Loucy (cell line): ENCODE measurements around the gene PTPRN2.

Source experiments
- H2AFZ ChIP-seq: fragments of 200-600 bp; sonication (generic); 2 replicates; pipeline ENCODE4 v1.6.0; 2016; ENCODE audit warnings: antibody characterized with exemption, mild to moderate bottlenecking, low read length, moderate library complexity
- H3F3A ChIP-seq: fragments of 200-600 bp; 2 replicates; pipeline ENCODE4 v1.6.0; 2016; ENCODE audit warnings: antibody characterized with exemption, low read depth, mild to moderate bottlenecking
- H3K27me3 ChIP-seq: fragments of 200-600 bp; sonication (generic); 2 replicates; pipeline ENCODE4 v1.6.1; 2014; ENCODE audit warnings: low read length, mild to moderate bottlenecking; ENCODE audit not compliant: insufficient read depth, poor library complexity, severe bottlenecking
- H3K36me3 ChIP-seq: fragments of 200-600 bp; sonication (generic); 2 replicates; pipeline ENCODE4 v1.6.1; 2016; ENCODE audit warnings: low read length; ENCODE audit not compliant: insufficient read depth
- H3K4me1 ChIP-seq: fragments of 200-600 bp; sonication (generic); 2 replicates; pipeline ENCODE4 v1.5.1; 2014; ENCODE audit warnings: low read length, mild to moderate bottlenecking; ENCODE audit not compliant: insufficient read depth, poor library complexity, severe bottlenecking
- H3K4me2 ChIP-seq: fragments of 200-600 bp; sonication (generic); 2 replicates; pipeline ENCODE4 v1.6.0; 2014; ENCODE audit warnings: antibody characterized with exemption, low read length, low read depth, mild to moderate bottlenecking; ENCODE audit not compliant: poor library complexity, severe bottlenecking
- H3K4me3 ChIP-seq: fragments of 200-600 bp; sonication (generic); 2 replicates; pipeline ENCODE4 v1.5.1; 2014; ENCODE audit warnings: low read length, mild to moderate bottlenecking, mixed read lengths; ENCODE audit not compliant: poor library complexity, severe bottlenecking
- H3K79me2 ChIP-seq: fragments of 200-600 bp; sonication (generic); 2 replicates; pipeline ENCODE4 v1.6.1; 2014; ENCODE audit warnings: low read length; ENCODE audit not compliant: insufficient read depth
- H3K9ac ChIP-seq: fragments of 200-600 bp; sonication (generic); 2 replicates; pipeline ENCODE4 v1.6.0; 2014; ENCODE audit warnings: mild to moderate bottlenecking, low read depth, low read length, moderate library complexity; ENCODE audit not compliant: poor library complexity, severe bottlenecking
- H3K9me2 ChIP-seq: fragments of 200-600 bp; sonication (generic); replicated peaks from 2 replicates; pipeline ENCODE4 v1.6.1; 2016; ENCODE audit warnings: low read depth, low read length, mixed read lengths
- H3K9me3 ChIP-seq: fragments of 200-600 bp; sonication (generic); 2 replicates; pipeline ENCODE4 v1.6.1; 2014; ENCODE audit warnings: mild to moderate bottlenecking, antibody characterized with exemption, low read length, low read depth; ENCODE audit not compliant: insufficient read depth
- H4K20me1 ChIP-seq: fragments of 200-600 bp; sonication (generic); 2 replicates; pipeline ENCODE4 v1.6.0; 2014; ENCODE audit warnings: antibody characterized with exemption, low read length, mild to moderate bottlenecking; ENCODE audit not compliant: insufficient read depth, poor library complexity, severe bottlenecking
- CTCF ChIP-seq: fragments of 200-600 bp; sonication (generic); conservative IDR thresholded peaks from 2 replicates; pipeline ENCODE4 v1.5.1; 2014; ENCODE audit warnings: mild to moderate bottlenecking, antibody characterized with exemption, low read length
- EZH2phosphoT487 ChIP-seq: fragments of 200-600 bp; IDR thresholded peaks from 2 replicates; pipeline ENCODE4 v1.6.1; 2018; ENCODE audit warnings: antibody characterized with exemption, mild to moderate bottlenecking, moderate library complexity, borderline replicate concordance

The PTPRN2 gene

GRCh38 chr7:158410720-158411119, 176.9 kb downstream of the PTPRN2 start:
- H4K20me1 ChIP-seq, result no peaks in the 10 kb centered on the region
- H3K79me2 ChIP-seq, result no peaks in the 10 kb centered on the region
- no peak overlapping the region for H3K4me3 ChIP-seq
- no peak overlapping the region for H3K9ac ChIP-seq
- no peaks in the 10 kb centered on the region for H3F3A ChIP-seq
- no peak overlapping the region for H3K4me2 ChIP-seq
- no peak for TF ChIP-seq EZH2phosphoT487
- no peak for TF ChIP-seq CTCF
- no peaks in the 10 kb centered on the region for H3K4me1 ChIP-seq
- no peaks in the 10 kb centered on the region for H3K36me3 ChIP-seq
- H3K9me2 ChIP-seq, result no peaks in the 10 kb centered on the region
- peaks cover 16% of the 10 kb centered on the region; the same call in 1 of the 2 replicates for H3K9me3 ChIP-seq
- no peak overlapping the region for H2AFZ ChIP-seq
- H3K27me3 ChIP-seq, result no peaks in the 10 kb centered on the region

- no peak for TF ChIP-seq CTCF
- no peak for TF ChIP-seq EZH2phosphoT487
- Histone ChIP-seq H3F3A (no peaks in the 10 kb centered on the region), H3K9ac (no peak overlapping the region), H3K4me2 (no peak overlapping the region), H3K4me1 (no peaks in the 10 kb centered on the region), H2AFZ (no peak overlapping the region), H3K27me3 (no peaks in the 10 kb centered on the region), H3K9me3 (peaks cover 16% of the 10 kb centered on the region; the same call in 1 of the 2 replicates), H4K20me1 (no peaks in the 10 kb centered on the region), H3K36me3 (no peaks in the 10 kb centered on the region), H3K9me2 (no peaks in the 10 kb centered on the region), H3K4me3 (no peak overlapping the region), H3K79me2 (no peaks in the 10 kb centered on the region)
Measured at GRCh38 chr7:158409816-158410330, 177.8 kb downstream of the PTPRN2 start.

GRCh38 chr7:158409120-158409519, 178.5 kb downstream of the PTPRN2 start:
- H2AFZ ChIP-seq, result no peak overlapping the region
- H3K9me2 ChIP-seq, result no peaks in the 10 kb centered on the region
- H3K4me2 ChIP-seq, result no peak overlapping the region
- H3K36me3 ChIP-seq, result no peaks in the 10 kb centered on the region
- H3K79me2 ChIP-seq, result no peaks in the 10 kb centered on the region
- no peak overlapping the region for H3K9ac ChIP-seq
- no peaks in the 10 kb centered on the region for H3K27me3 ChIP-seq
- no peaks in the 10 kb centered on the region for H3F3A ChIP-seq
- TF ChIP-seq CTCF, result no peak
- H3K9me3 ChIP-seq, result peaks cover 16% of the 10 kb centered on the region; the same call in 1 of the 2 replicates
- H4K20me1 ChIP-seq, result no peaks in the 10 kb centered on the region
- no peaks in the 10 kb centered on the region for H3K4me1 ChIP-seq
- H3K4me3 ChIP-seq, result no peak overlapping the region
